Cardiac muscle cell (in vitro differentiated cells and primary cell): Measurements from ENCODE around the gene SND1. TPM values are rescaled to one million over a fixed set of nuclear protein-coding genes. Genes with fewer than 3 reads are reported as not detected.

Experiments
- DNase-seq, 2 donors: peaks; one replicate each; pipeline versions ENCODE4 v3.0.0 to v3.0.0-alpha.2; 2010 to 2017; ENCODE audit warnings: low read depth in 1 of 2, low spot score in 1 of 2
- H3K27ac ChIP-seq: fragments of 200-600 bp; sonication (generic); 2 replicates; pipeline ENCODE4 v1.5.1; 2016
- H3K27me3 ChIP-seq: fragments of 200-600 bp; sonication (generic); 2 replicates; pipeline ENCODE4 v1.6.0; 2016; ENCODE audit warnings: control low read depth
- H3K36me3 ChIP-seq: fragments of 200-600 bp; sonication (generic); 2 replicates; pipeline ENCODE4 v1.5.1; 2016; ENCODE audit warnings: control low read depth
- H3K4me1 ChIP-seq: fragments of 200-600 bp; sonication (generic); 2 replicates; pipeline ENCODE4 v1.8.1; 2017; ENCODE audit warnings: low read depth, mild to moderate bottlenecking, mixed run types
- H3K4me3 ChIP-seq: fragments of 200-600 bp; sonication (generic); 2 replicates; pipeline ENCODE4 v1.5.1; 2016; ENCODE audit warnings: mild to moderate bottlenecking
- H3K9me3 ChIP-seq: fragments of 200-600 bp; sonication (generic); 2 replicates; pipeline ENCODE4 v1.5.1; 2017; ENCODE audit warnings: low read depth, mild to moderate bottlenecking, control low read depth
- CTCF ChIP-seq: IDR thresholded peaks from 2 replicates; pipeline ENCODE4 v1.5.1; 2012; ENCODE audit warnings: low read depth, mild to moderate bottlenecking, low read length
- polyA plus RNA-seq: library from polyadenylated mRNA; unstranded; fragments of >200 nt; fragmentation: Nextera tagmentation; extraction: Ambion mirVana; gene quantifications from 2 replicates; pipeline ENCODE4 v1.2.1, GENCODE V29; 2016
- total RNA-seq: library from RNA; depleted of rRNA; stranded (reverse); fragments of >200 nt; gene quantifications from 2 replicates; pipeline ENCODE4 v1.2.3, GENCODE V29; 2016

The SND1 gene
- total and polyA plus RNA-seq, 2 experiments from 2014 or later: 114 to 172 TPM

- no peak for TF ChIP-seq CTCF
Measured at GRCh38 chr7:128057909-128058308, 405.9 kb downstream of the SND1 start.

GRCh38 chr7:128059143-128059988 is 407.4 kb downstream of the SND1 start:
- no peak for DNase-seq
- Histone ChIP-seq H3K4me3 (no peak overlapping the region), H3K4me1 (no peaks in the 10 kb centered on the region), H3K27me3 (no peaks in the 10 kb centered on the region), H3K36me3 (no peaks in the 10 kb centered on the region), H3K27ac (no peak overlapping the region), H3K9me3 (no peaks in the 10 kb centered on the region)
- no peak for TF ChIP-seq CTCF

More at GRCh38 chr7:128057909-128058308, 405.9 kb downstream of the SND1 start:
- Histone ChIP-seq H3K27me3 (no peaks in the 10 kb centered on the region), H3K4me1 (no peaks in the 10 kb centered on the region), H3K9me3 (no peaks in the 10 kb centered on the region), H3K36me3 (no peaks in the 10 kb centered on the region), H3K27ac (no peak overlapping the region), H3K4me3 (no peak overlapping the region)
- DNase-seq: no peak

GRCh38 chr7:128060018-128060417 is 408.0 kb downstream of the SND1 start:
- no peak for DNase-seq
- H3K27ac ChIP-seq: no peak overlapping the region

GRCh38 chr7:128063088-128063487 is 411.1 kb downstream of the SND1 start:
- TF ChIP-seq CTCF: no peak
- H3K27ac ChIP-seq: no peak overlapping the region

More at GRCh38 chr7:128060018-128060417, 408.0 kb downstream of the SND1 start:
- TF ChIP-seq CTCF: no peak
- H3K36me3 ChIP-seq: no peaks in the 10 kb centered on the region
- H3K9me3 ChIP-seq: no peaks in the 10 kb centered on the region
- no peak overlapping the region for H3K4me3 ChIP-seq
- no peaks in the 10 kb centered on the region for H3K4me1 ChIP-seq
- no peaks in the 10 kb centered on the region for H3K27me3 ChIP-seq

GRCh38 chr7:128065872-128066271 is 413.9 kb downstream of the SND1 start:
- Histone ChIP-seq H3K27me3 (no peaks in the 10 kb centered on the region), H3K27ac (no peak overlapping the region)
- no peak for TF ChIP-seq CTCF

More at GRCh38 chr7:128063088-128063487, 411.1 kb downstream of the SND1 start:
- H3K4me1 ChIP-seq: no peaks in the 10 kb centered on the region
- H3K9me3 ChIP-seq: no peaks in the 10 kb centered on the region
- DNase-seq: no peak
- no peaks in the 10 kb centered on the region for H3K36me3 ChIP-seq
- H3K27me3 ChIP-seq: no peaks in the 10 kb centered on the region
- no peak overlapping the region for H3K4me3 ChIP-seq

More at GRCh38 chr7:128065872-128066271, 413.9 kb downstream of the SND1 start:
- Histone ChIP-seq H3K9me3 (no peaks in the 10 kb centered on the region), H3K4me1 (no peaks in the 10 kb centered on the region), H3K36me3 (no peaks in the 10 kb centered on the region), H3K4me3 (no peak overlapping the region)
- no peak for DNase-seq
